Neural progenitor cell (in vitro differentiated cells): ENCODE data around the gene TMEM50B. TPM values are rescaled to one million over a fixed set of nuclear protein-coding genes. Genes with fewer than 3 reads are reported as not detected.

Source experiments
- DNase-seq: peaks from one replicate; pipeline ENCODE4 v3.0.0-alpha.2; 2016; ENCODE audit warnings: low spot score
- H2AFZ ChIP-seq: fragments of 200-600 bp; sonication (generic); replicated peaks from 2 replicates; pipeline ENCODE4 v1.6.1; 2016; ENCODE audit warnings: antibody characterized with exemption
- H3F3A ChIP-seq: fragments of 200-600 bp; sonication (generic); 2 replicates; pipeline ENCODE4 v1.6.1; 2016; ENCODE audit warnings: antibody characterized with exemption, low read depth
- H3K27ac ChIP-seq: fragments of 200-600 bp; sonication (generic); 2 replicates; pipeline ENCODE4 v1.5.1; 2016; ENCODE audit warnings: mild to moderate bottlenecking
- H3K27me3 ChIP-seq: fragments of 200-600 bp; sonication (generic); 2 replicates; pipeline ENCODE4 v1.6.1; 2016; ENCODE audit warnings: mild to moderate bottlenecking, moderate library complexity
- H3K36me3 ChIP-seq: fragments of 200-600 bp; sonication (generic); 2 replicates; pipeline ENCODE4 v1.5.1; 2016
- H3K4me1 ChIP-seq: fragments of 200-600 bp; sonication (generic); 2 replicates; pipeline ENCODE4 v1.6.1; 2016; ENCODE audit warnings: mixed run types
- H3K4me2 ChIP-seq: fragments of 200-600 bp; sonication (generic); 2 replicates; pipeline ENCODE4 v1.6.1; 2016
- H3K4me3 ChIP-seq: fragments of 200-600 bp; sonication (generic); 2 replicates; pipeline ENCODE4 v1.5.1; 2016
- H3K79me2 ChIP-seq: fragments of 200-600 bp; sonication (generic); 2 replicates; pipeline ENCODE4 v1.6.1; 2016; ENCODE audit warnings: low read depth
- H3K9ac ChIP-seq: fragments of 200-600 bp; sonication (generic); 2 replicates; pipeline ENCODE4 v1.6.1; 2016
- H3K9me3 ChIP-seq: fragments of 200-600 bp; sonication (generic); 2 replicates; pipeline ENCODE4 v1.5.1; 2016; ENCODE audit warnings: low read depth
- H4K20me1 ChIP-seq: fragments of 200-600 bp; sonication (generic); 2 replicates; pipeline ENCODE4 v1.6.1; 2016; ENCODE audit warnings: low read depth
- H3K27ac Mint-ChIP-seq: 3 replicates; pipeline ENCODE4 v1.8.0; 2021; ENCODE audit warnings: mixed read lengths
- H3K27me3 Mint-ChIP-seq: 2 replicates; pipeline ENCODE4 v1.8.0; 2022; ENCODE audit warnings: low read depth, mild to moderate bottlenecking, inconsistent platforms, moderate library complexity, mixed read lengths; ENCODE audit not compliant: insufficient read depth
- H3K36me3 Mint-ChIP-seq: 3 replicates; pipeline ENCODE4 v1.8.0; 2021; ENCODE audit warnings: mixed read lengths
- H3K4me1 Mint-ChIP-seq: 3 replicates; pipeline ENCODE4 v1.8.0; 2021; ENCODE audit warnings: mixed read lengths
- H3K4me3 Mint-ChIP-seq: 3 replicates; pipeline ENCODE4 v1.8.0; 2021; ENCODE audit warnings: mild to moderate bottlenecking, moderate library complexity, mixed read lengths
- H3K9me3 Mint-ChIP-seq: 3 replicates; pipeline ENCODE4 v1.8.0; 2020; ENCODE audit warnings: mixed read lengths
- CTCF ChIP-seq: fragments of 200-600 bp; sonication (generic); IDR thresholded peaks from 2 replicates; pipeline ENCODE4 v1.5.1; 2017; ENCODE audit warnings: antibody characterized with exemption, mild to moderate bottlenecking
- EZH2 ChIP-seq: fragments of 200-600 bp; sonication (generic); IDR thresholded peaks from 2 replicates; pipeline ENCODE4 v1.6.1; 2017; ENCODE audit warnings: antibody characterized with exemption, mild to moderate bottlenecking, moderate library complexity
- EZH2phosphoT487 ChIP-seq: fragments of 200-600 bp; sonication (generic); IDR thresholded peaks from 2 replicates; pipeline ENCODE4 v1.6.1; 2017; ENCODE audit warnings: antibody characterized with exemption
- total RNA-seq: library from RNA; depleted of rRNA; stranded (reverse); fragments of >200 nt; gene quantifications from 2 replicates; pipeline ENCODE4 v1.2.3, GENCODE V29; 2015; ENCODE audit warnings: low replicate concordance

The TMEM50B gene
- total RNA-seq, 1 donor from 2014 or later, result 31.5 TPM

GRCh38 chr21:33461538-33462250 lies 18.1 kb downstream of the TMEM50B start:
- no peak overlapping the region for H3K9ac ChIP-seq
- no peaks in the 10 kb centered on the region for H3K27me3 ChIP-seq
- no peaks in the 10 kb centered on the region for H3K9me3 Mint-ChIP-seq
- H3K4me1 ChIP-seq, result no peaks in the 10 kb centered on the region
- TF ChIP-seq CTCF (no peak), EZH2phosphoT487 (no peak), EZH2 (no peak)
- no peaks in the 10 kb centered on the region for H3F3A ChIP-seq
- no peak overlapping the region for H2AFZ ChIP-seq
- no peak overlapping the region for H3K27ac ChIP-seq
- no peaks in the 10 kb centered on the region for H3K4me1 Mint-ChIP-seq
- no peaks in the 10 kb centered on the region for H4K20me1 ChIP-seq
- no peak overlapping the region for H3K4me3 Mint-ChIP-seq
- H3K9me3 ChIP-seq, result no peaks in the 10 kb centered on the region
- H3K27ac Mint-ChIP-seq, result no peak overlapping the region
- DNase-seq, result no peak
- no peak overlapping the region for H3K4me3 ChIP-seq
- peaks cover 2% of the 10 kb centered on the region for H3K36me3 Mint-ChIP-seq
- H3K36me3 ChIP-seq, result no peaks in the 10 kb centered on the region
- no peak overlapping the region for H3K4me2 ChIP-seq
- no peaks in the 10 kb centered on the region for H3K79me2 ChIP-seq
- H3K27me3 Mint-ChIP-seq, result no peaks in the 10 kb centered on the region

GRCh38 chr21:33458861-33459260 lies 20.9 kb downstream of the TMEM50B start:
- Histone ChIP-seq H3K27me3 (no peaks in the 10 kb centered on the region), H3K9ac (no peak overlapping the region), H3K4me2 (no peak overlapping the region), H3K79me2 (no peaks in the 10 kb centered on the region), H3K27ac (no peak overlapping the region), H3F3A (no peaks in the 10 kb centered on the region), H3K36me3 (no peaks in the 10 kb centered on the region), H3K4me1 (no peaks in the 10 kb centered on the region), H2AFZ (no peak overlapping the region), H4K20me1 (no peaks in the 10 kb centered on the region), H3K9me3 (no peaks in the 10 kb centered on the region), H3K4me3 (no peak overlapping the region)
- H3K27ac Mint-ChIP-seq, result no peak overlapping the region
- H3K27me3 Mint-ChIP-seq, result no peaks in the 10 kb centered on the region
- H3K4me1 Mint-ChIP-seq, result no peaks in the 10 kb centered on the region
- no peak for TF ChIP-seq EZH2phosphoT487
- TF ChIP-seq EZH2, result no peak
- TF ChIP-seq CTCF, result no peak
- DNase-seq, result no peak
- no peaks in the 10 kb centered on the region for H3K9me3 Mint-ChIP-seq
- no peak overlapping the region for H3K4me3 Mint-ChIP-seq
- H3K36me3 Mint-ChIP-seq, result peaks cover 2% of the 10 kb centered on the region

- Mint-ChIP-seq H3K36me3 (peaks cover 8% of the 10 kb centered on the region), H3K4me1 (no peaks in the 10 kb centered on the region), H3K9me3 (no peaks in the 10 kb centered on the region), H3K4me3 (no peak overlapping the region), H3K27ac (no peak overlapping the region), H3K27me3 (no peaks in the 10 kb centered on the region)
- Histone ChIP-seq H4K20me1 (no peaks in the 10 kb centered on the region), H3K36me3 (no peaks in the 10 kb centered on the region), H3K79me2 (no peaks in the 10 kb centered on the region), H3K4me2 (no peak overlapping the region), H3K27me3 (no peaks in the 10 kb centered on the region), H3K9me3 (no peaks in the 10 kb centered on the region), H2AFZ (no peak overlapping the region), H3K9ac (no peak overlapping the region), H3F3A (no peaks in the 10 kb centered on the region), H3K4me3 (no peak overlapping the region), H3K27ac (no peak overlapping the region), H3K4me1 (no peaks in the 10 kb centered on the region)
- TF ChIP-seq EZH2, result no peak
- no peak for TF ChIP-seq CTCF
- no peak for TF ChIP-seq EZH2phosphoT487
- DNase-seq, result no peak
Measured at GRCh38 chr21:33455686-33456446, 23.9 kb downstream of the TMEM50B start.
